Measurements from ENCODE around the gene NUP205.

The NUP205 gene

GRCh38 chr7:135557455-135558336 lies at the start of gene NUP205:
Gene NUP205 (plus strand): TSS chr7:135557917. CDS start chr7:135557945, 28 bp downstream.
- DNase-seq (ENCODE audit: low read depth in 2 of 2): peak; percentile 24 to 48

- DNase-seq (ENCODE audit: low read depth in 2 of 2): no peak
Measured at GRCh38 chr7:135508883-135509588, 48.7 kb upstream of the NUP205 start.

- DNase-seq (ENCODE audit: low read depth in 2 of 2): no peak
Measured at GRCh38 chr7:135509589-135509838, 48.2 kb upstream of the NUP205 start.

GRCh38 chr7:135509839-135510591 lies 47.7 kb upstream of the NUP205 start, which contains the start of gene CNOT4:
Gene CNOT4 (minus strand): TSS chr7:135510102. CDS start chr7:135438331, 71,771 bp downstream.
- DNase-seq (ENCODE audit: low read depth in 2 of 2): peak; percentile 94 to 96

GRCh38 chr7:135510592-135511183 lies 47.0 kb upstream of the NUP205 start:
- no peak for DNase-seq (ENCODE audit: low read depth in 2 of 2)

GRCh38 chr7:135512135-135512887 lies 45.4 kb upstream of the NUP205 start:
- no peak for DNase-seq (ENCODE audit: low read depth in 2 of 2)

GRCh38 chr7:135514856-135515255 lies 42.9 kb upstream of the NUP205 start:
- no peak for DNase-seq (ENCODE audit: low read depth in 2 of 2)

GRCh38 chr7:135517060-135517459 lies 40.7 kb upstream of the NUP205 start:
- DNase-seq (ENCODE audit: low read depth in 2 of 2): no peak

GRCh38 chr7:135518748-135519147 lies 39.0 kb upstream of the NUP205 start:
- no peak for DNase-seq (ENCODE audit: low read depth in 2 of 2)

- DNase-seq (ENCODE audit: low read depth in 2 of 2): no peak
Measured at GRCh38 chr7:135519233-135519688, 38.5 kb upstream of the NUP205 start.

- DNase-seq (ENCODE audit: low read depth in 2 of 2): no peak
Measured at GRCh38 chr7:135519871-135520270, 37.8 kb upstream of the NUP205 start.

GRCh38 chr7:135522509-135522908 lies 35.2 kb upstream of the NUP205 start:
- no peak for DNase-seq (ENCODE audit: low read depth in 2 of 2)

GRCh38 chr7:135523146-135523545 lies 34.6 kb upstream of the NUP205 start:
- no peak for DNase-seq (ENCODE audit: low read depth in 2 of 2)

GRCh38 chr7:135525426-135525825 lies 32.3 kb upstream of the NUP205 start:
- DNase-seq (ENCODE audit: low read depth in 2 of 2): no peak

GRCh38 chr7:135527025-135527424 lies 30.7 kb upstream of the NUP205 start:
- no peak for DNase-seq (ENCODE audit: low read depth in 2 of 2)

GRCh38 chr7:135536150-135536549 lies 21.6 kb upstream of the NUP205 start:
- no peak for DNase-seq (ENCODE audit: low read depth in 2 of 2)

- no peak for DNase-seq (ENCODE audit: low read depth in 2 of 2)
Measured at GRCh38 chr7:135537453-135537852, 20.3 kb upstream of the NUP205 start.

GRCh38 chr7:135537905-135538304 lies 19.8 kb upstream of the NUP205 start:
- no peak for DNase-seq (ENCODE audit: low read depth in 2 of 2)

- DNase-seq (ENCODE audit: low read depth in 2 of 2): no peak
Measured at GRCh38 chr7:135538376-135538775, 19.3 kb upstream of the NUP205 start.

GRCh38 chr7:135539629-135540028 lies 18.1 kb upstream of the NUP205 start:
- DNase-seq (ENCODE audit: low read depth in 2 of 2): no peak

GRCh38 chr7:135541029-135541428 lies 16.7 kb upstream of the NUP205 start:
- no peak for DNase-seq (ENCODE audit: low read depth in 2 of 2)
